ENCODE results near the gene HSD17B1.

DNA sequence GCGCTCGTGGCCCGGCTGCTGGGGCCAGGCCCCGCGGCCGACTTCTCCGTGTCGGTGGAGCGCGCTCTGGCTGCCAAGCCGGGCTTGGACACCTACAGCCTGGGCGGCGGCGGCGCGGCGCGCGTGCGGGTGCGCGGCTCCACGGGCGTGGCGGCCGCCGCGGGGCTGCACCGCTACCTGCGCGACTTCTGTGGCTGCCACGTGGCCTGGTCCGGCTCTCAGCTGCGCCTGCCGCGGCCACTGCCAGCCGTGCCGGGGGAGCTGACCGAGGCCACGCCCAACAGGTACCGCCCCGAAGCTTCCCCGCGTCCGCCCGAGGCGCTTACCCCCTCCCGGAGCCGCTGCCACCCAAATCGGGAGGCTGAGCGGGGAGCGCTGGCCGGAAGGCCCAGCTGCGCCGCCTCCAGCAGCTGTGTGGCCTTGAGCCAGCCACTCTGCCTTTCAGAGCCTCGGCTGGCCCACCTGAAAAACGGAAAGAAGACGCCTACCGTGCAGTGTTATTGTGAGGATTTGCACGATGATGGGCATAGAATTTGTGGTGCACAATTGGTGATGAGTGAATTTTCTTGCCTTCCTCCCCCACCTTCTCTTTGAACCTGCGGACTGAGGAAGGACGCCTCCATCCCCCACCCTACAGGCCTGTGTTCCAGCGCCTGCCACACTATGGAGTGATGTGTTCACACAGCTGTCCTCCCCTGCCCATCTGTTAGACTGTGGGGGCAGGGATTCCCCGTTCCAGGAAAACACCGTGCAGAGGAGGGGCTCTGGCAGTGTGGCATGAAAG lies 16.2 kb upstream of the HSD17B1 start:
- TF ChIP-seq, protein P1, sequence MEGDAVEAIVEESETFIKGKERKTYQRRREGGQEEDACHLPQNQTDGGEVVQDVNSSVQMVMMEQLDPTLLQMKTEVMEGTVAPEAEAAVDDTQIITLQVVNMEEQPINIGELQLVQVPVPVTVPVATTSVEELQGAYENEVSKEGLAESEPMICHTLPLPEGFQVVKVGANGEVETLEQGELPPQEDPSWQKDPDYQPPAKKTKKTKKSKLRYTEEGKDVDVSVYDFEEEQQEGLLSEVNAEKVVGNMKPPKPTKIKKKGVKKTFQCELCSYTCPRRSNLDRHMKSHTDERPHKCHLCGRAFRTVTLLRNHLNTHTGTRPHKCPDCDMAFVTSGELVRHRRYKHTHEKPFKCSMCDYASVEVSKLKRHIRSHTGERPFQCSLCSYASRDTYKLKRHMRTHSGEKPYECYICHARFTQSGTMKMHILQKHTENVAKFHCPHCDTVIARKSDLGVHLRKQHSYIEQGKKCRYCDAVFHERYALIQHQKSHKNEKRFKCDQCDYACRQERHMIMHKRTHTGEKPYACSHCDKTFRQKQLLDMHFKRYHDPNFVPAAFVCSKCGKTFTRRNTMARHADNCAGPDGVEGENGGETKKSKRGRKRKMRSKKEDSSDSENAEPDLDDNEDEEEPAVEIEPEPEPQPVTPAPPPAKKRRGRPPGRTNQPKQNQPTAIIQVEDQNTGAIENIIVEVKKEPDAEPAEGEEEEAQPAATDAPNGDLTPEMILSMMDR (conservative IDR thresholded peaks at IDR 0.05 in 1 of 2, IDR thresholded peaks at IDR 0.05 in 1 of 2; ENCODE audit: extremely low read depth in 1 of 2, insufficient read depth in 1 of 2, low read depth in 1 of 2, low read length in 2 of 2) = no peak
- no peak for TF ChIP-seq EZH2 (IDR thresholded peaks at IDR 0.05; ENCODE audit: borderline replicate concordance, low read length)

All from mammary epithelial cell (primary cell).